HUES48 (cell line): ENCODE measurements around the gene ZSWIM7.

Experiments
- H3K27ac ChIP-seq: one replicate; pipeline ENCODE4 v1.7.0; 2013; ENCODE audit warnings: low read depth, low read length, inconsistent platforms
- H3K27me3 ChIP-seq: 2 replicates; pipeline ENCODE4 v1.6.1; 2013; ENCODE audit warnings: mild to moderate bottlenecking, low read length; ENCODE audit not compliant: control insufficient read depth, insufficient read depth
- H3K36me3 ChIP-seq: 2 replicates; pipeline ENCODE4 v1.6.1; 2013; ENCODE audit warnings: low read length; ENCODE audit not compliant: control insufficient read depth, insufficient read depth
- H3K4me1 ChIP-seq: 2 replicates; pipeline ENCODE4 v1.6.1; 2013; ENCODE audit warnings: mild to moderate bottlenecking, low read length; ENCODE audit not compliant: control insufficient read depth, insufficient read depth
- H3K4me3 ChIP-seq: 2 replicates; pipeline ENCODE4 v1.5.1; 2013; ENCODE audit warnings: mild to moderate bottlenecking, low read depth, low read length
- H3K9ac ChIP-seq: 2 replicates; pipeline ENCODE4 v1.6.1; 2013; ENCODE audit warnings: mild to moderate bottlenecking, low read depth, low read length, moderate library complexity
- H3K9me3 ChIP-seq: 2 replicates; pipeline ENCODE4 v1.6.1; 2013; ENCODE audit warnings: low read length; ENCODE audit not compliant: control insufficient read depth, insufficient read depth

The ZSWIM7 gene

DNA sequence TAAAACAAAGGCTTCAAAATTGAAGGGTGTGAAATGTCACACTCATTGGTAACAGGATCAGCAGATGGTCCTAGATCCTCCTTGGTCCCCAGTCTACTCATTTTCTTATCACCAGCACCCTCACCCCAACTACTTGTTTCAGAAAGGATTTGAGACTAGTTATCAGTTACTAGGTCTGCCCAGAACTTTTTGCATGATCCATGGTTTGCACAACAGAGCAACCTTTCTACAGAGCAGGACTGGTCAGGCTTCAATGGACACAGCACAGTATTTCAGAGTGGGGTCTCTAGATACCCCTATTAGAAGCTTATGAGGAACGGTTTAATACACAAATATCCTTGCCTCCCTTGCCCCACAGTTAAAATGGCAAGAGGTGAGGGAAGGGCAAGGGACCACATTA lies 25.7 kb upstream of the ZSWIM7 start:
- Histone ChIP-seq H3K27me3 (no peaks in the 10 kb centered on the region), H3K36me3 (peaks cover 92% of the 10 kb centered on the region), H3K4me1 (peaks cover 5% of the 10 kb centered on the region; the same call in 1 of the 2 replicates), H3K9me3 (no peaks in the 10 kb centered on the region), H3K9ac (no peak overlapping the region), H3K4me3 (no peak overlapping the region), H3K27ac (no peak overlapping the region)

DNA sequence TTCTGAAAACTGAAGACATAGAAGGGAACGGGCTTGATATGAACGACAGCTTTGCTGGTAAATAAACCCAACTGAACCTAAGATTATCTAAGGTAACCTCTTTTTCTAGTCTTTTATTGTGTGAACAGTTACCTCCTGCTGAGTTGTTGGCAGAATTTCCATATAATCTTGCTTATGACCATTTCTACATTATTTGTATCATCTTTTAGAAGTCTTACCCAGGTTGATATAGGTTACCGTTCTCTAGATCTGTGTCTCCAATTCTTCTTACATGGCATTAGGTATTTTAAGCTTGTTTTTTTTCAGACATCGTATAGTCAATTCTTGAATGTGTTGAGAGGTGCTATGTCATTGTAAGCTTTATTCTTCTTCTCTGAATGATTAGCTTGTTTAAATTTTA lies 24.4 kb upstream of the ZSWIM7 start:
- Histone ChIP-seq H3K27ac (no peak overlapping the region), H3K4me3 (no peak overlapping the region), H3K9ac (no peak overlapping the region), H3K9me3 (no peaks in the 10 kb centered on the region), H3K4me1 (peaks cover 5% of the 10 kb centered on the region; the same call in 1 of the 2 replicates), H3K36me3 (peaks cover 90% of the 10 kb centered on the region), H3K27me3 (no peaks in the 10 kb centered on the region)

DNA sequence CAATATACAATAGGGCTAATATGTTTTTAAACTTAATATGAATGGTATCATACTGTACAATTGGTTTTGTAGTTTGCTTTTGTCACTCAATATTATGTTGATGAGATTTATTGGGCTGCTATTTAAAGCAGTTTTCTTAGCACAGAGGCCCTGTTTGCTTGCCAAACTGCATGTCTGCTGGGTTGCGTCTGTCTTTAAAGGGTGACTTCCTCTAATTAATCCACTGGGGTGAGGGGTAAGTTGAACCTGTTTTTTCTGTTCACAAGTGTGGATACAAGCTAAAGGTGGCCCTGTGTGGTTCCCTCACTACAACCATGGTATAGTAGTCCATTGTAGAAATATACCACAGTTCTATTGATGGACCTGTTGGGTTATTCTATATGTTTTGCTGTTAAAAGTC lies 19.8 kb upstream of the ZSWIM7 start:
- H3K27ac ChIP-seq: no peak overlapping the region
- H3K27me3 ChIP-seq: no peaks in the 10 kb centered on the region
- no peaks in the 10 kb centered on the region for H3K4me1 ChIP-seq
- H3K9ac ChIP-seq: no peak overlapping the region
- H3K4me3 ChIP-seq: no peak overlapping the region
- no peaks in the 10 kb centered on the region for H3K9me3 ChIP-seq
- H3K36me3 ChIP-seq: peaks cover 77% of the 10 kb centered on the region

DNA sequence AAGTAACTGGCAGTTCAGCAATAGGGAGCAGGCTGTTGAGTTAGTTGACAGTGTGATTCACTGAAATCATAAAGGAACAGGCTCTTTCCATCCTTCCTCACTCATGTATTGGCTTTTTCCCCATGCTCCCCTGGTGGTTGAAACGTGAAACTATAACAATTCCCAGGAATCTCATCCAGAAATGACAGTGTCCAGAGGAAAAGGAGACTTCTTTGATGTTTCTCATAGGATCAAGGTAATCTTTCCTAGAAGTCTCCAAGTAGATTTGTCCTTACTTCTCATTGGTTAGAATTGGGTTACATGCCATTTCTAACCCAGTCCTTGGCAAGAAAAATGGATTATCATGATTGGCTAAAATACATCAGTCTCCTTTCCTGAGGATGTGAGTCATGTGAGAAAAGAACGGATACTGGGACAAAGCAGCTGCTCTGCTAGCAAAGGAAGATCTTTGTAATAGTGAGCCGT lies 14.5 kb upstream of the ZSWIM7 start:
- Histone ChIP-seq H3K27me3 (no peaks in the 10 kb centered on the region), H3K4me3 (no peak overlapping the region), H3K9ac (no peak overlapping the region), H3K4me1 (0 out of 2 replicates have a peak, but pooled peaks cover 2% of the 10 kb centered on the region), H3K36me3 (peaks cover 80% of the 10 kb centered on the region), H3K27ac (no peak overlapping the region), H3K9me3 (no peaks in the 10 kb centered on the region)

DNA sequence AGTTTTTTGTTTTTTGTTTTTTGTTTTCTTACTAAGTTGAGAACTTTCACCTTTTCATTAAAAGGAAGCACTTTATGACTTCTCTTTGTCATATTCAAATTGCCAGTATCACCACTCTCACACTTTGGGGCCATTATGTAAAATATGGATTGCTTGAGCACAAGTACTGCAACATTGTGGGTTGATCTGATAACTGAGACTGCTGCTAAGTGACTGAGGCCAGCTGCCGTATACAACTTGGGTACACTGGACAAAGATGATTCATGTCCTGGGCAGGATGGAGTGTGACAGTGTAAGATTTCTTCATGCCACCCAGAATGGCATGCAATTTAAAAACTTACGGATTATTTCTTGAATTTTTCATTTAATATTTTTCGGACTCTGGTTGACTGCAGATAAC lies 7.9 kb upstream of the ZSWIM7 start:
- H3K36me3 ChIP-seq: peaks cover 93% of the 10 kb centered on the region
- no peak overlapping the region for H3K4me3 ChIP-seq
- H3K27ac ChIP-seq: no peak overlapping the region
- H3K9me3 ChIP-seq: no peaks in the 10 kb centered on the region
- H3K9ac ChIP-seq: no peak overlapping the region
- no peaks in the 10 kb centered on the region for H3K27me3 ChIP-seq
- 0 out of 2 replicates have a peak, but pooled peaks cover 2% of the 10 kb centered on the region for H3K4me1 ChIP-seq

DNA sequence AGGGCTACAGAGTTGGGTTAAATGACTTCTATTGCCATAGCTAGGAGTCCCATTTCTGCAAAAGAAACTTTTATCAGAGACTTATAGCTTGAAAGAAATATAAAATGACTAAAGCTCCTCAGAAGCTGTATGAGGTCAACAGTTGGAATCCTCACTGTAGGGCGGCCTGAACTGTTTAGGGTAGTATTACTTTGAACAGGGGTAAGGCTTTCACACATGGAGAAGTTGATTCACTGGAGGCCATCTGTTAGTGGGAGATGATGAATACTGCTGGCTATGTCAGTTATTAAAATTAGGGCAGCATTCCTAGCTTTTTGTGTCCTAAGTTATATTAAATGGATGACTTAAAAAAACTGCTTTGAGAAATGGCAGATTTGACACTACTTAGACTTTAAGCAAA lies 6.1 kb upstream of the ZSWIM7 start:
- H3K4me1 ChIP-seq: peaks cover 7% of the 10 kb centered on the region
- H3K9me3 ChIP-seq: 0 out of 2 replicates have a peak, but pooled peaks cover 3% of the 10 kb centered on the region
- H3K36me3 ChIP-seq: peaks cover 90% of the 10 kb centered on the region
- no peak overlapping the region for H3K9ac ChIP-seq
- H3K27me3 ChIP-seq: no peaks in the 10 kb centered on the region
- no peak overlapping the region for H3K4me3 ChIP-seq
- no peak overlapping the region for H3K27ac ChIP-seq

DNA sequence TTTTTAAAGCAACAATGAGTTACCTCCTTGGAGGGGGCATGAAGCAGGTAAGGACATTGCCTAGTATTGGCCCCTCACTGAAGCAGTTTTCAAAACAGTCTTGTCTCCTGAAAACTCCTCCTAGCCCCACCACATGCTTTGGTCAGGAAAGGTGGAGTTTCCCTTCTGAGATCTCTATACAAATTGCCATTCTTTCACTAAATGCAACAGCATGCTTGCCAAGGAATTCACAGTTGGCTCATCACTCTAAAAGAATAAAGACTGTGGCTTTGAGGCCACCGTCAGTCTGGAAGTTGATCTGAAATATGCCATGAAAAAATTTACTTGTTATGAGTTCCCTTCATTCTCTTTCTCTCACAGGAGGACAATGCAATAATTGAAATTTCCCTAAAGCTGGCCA lies 4.3 kb upstream of the ZSWIM7 start:
- no peak overlapping the region for H3K9ac ChIP-seq
- no peak overlapping the region for H3K27ac ChIP-seq
- peaks cover 79% of the 10 kb centered on the region for H3K36me3 ChIP-seq
- H3K4me3 ChIP-seq: no peak overlapping the region
- H3K9me3 ChIP-seq: 0 out of 2 replicates have a peak, but pooled peaks cover 3% of the 10 kb centered on the region
- no peaks in the 10 kb centered on the region for H3K27me3 ChIP-seq
- H3K4me1 ChIP-seq: peaks cover 8% of the 10 kb centered on the region

DNA sequence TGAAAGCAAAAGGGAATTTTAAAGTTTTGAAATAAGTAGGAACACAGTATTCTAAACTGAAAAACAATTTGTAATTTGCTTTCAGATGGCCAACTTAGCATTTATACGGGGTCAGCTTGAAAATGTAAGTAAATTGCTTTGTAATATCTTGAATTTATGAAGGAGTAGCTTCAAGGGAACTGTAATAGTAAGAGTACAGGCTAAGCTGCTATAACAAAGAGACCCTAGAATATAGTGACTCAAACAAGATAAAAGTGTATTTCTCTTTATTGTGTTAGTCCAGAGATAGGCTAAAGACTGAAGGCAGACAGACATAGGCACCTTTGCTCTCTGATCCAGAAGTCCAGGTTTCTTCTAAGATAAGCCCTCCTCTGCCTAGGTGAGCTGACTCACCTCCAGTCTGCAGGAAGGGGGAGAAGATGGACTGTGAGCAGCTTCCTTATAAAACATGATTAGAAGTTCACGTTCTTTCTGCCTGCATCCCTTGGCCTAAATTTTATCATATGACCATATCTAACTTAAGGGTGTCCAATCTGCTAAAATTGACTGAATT lies 3.3 kb upstream of the ZSWIM7 start:
- 0 out of 2 replicates have a peak, but pooled peaks cover 3% of the 10 kb centered on the region for H3K9me3 ChIP-seq
- H3K9ac ChIP-seq: no peak overlapping the region
- H3K4me1 ChIP-seq: peaks cover 8% of the 10 kb centered on the region
- H3K27ac ChIP-seq: no peak overlapping the region
- H3K27me3 ChIP-seq: no peaks in the 10 kb centered on the region
- H3K4me3 ChIP-seq: no peak overlapping the region
- peaks cover 68% of the 10 kb centered on the region for H3K36me3 ChIP-seq

DNA sequence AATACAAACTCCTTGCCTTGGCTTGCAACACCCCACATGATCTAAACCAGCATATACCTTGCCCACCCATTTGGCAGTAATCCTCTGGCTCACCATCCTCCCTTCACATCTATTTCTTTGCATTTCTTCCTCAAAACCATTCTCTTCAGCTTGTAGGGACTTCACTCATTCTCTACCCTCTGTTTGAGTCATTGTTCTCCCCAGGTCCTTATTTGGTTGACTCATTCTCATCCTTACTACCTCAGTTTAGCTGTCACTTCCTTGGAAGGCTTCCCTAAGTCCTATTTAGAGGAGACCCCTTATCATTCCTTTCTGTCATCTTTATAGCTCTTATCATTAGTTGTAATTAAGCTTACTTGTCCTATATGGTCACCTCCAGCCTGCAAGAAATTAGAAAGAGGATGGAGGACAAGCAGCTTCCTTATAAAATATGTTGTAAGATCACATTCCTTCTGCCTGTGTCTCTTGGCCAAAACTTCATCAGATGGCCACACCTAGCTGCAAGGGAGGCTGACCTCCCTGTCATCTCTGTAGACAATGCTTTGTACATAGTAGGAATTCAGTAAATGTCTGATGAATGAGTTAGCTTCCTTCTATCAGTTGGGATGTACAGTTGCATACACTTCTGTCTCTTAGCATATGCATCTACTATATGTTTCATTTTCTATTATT lies 1.9 kb upstream of the ZSWIM7 start:
- Histone ChIP-seq H3K9ac (no peak overlapping the region), H3K4me3 (peak overlapping the region; percentile 94)

DNA sequence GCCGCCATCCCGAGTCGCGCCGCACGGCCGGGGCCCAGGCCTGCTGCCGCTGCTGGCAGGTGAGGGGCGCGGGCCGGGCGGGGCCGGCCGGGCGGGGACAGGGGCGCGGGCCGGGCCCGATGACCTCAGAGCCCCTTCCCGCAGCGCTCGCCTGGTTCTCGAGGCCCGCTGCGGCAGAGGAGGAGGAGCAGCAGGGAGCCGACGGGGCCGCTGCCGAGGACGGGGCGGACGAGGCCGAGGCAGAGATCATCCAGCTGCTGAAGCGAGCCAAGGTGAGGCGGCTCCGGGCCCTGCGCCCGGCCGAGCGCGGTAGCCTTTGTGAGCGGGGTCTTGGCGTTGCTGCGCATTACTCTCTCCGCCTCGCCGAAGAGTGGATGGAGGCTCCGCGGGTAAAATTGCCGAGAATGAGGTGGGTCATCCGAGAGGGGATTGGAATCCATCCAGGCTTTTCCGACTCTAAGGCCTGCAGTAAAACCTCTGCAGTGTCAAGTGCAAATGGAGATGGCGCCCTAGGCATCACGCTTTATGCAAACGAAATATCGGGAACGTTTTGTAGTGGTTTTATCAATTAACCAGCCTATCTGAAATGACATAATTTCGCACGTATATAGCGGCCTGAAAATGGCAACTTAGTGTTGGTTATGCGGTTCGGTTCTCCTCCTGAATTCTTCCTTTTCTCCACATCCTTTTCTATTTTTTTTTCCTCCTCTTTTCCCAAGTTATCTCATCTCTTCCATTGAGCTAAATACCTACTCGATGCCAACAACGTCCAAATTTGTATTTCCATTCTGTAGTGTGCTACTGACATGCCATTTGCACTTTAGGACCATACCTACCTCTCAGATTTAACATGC lies 697 bp upstream of the ZSWIM7 start:
- H3K27me3 ChIP-seq: no peaks in the 10 kb centered on the region
- peaks cover 8% of the 10 kb centered on the region for H3K4me1 ChIP-seq
- peak overlapping the region; percentile 94 for H3K9ac ChIP-seq
- H3K27ac ChIP-seq: peak overlapping the region; percentile 97
- peak overlapping the region; percentile 94 for H3K4me3 ChIP-seq
- peaks cover 47% of the 10 kb centered on the region for H3K36me3 ChIP-seq
- 0 out of 2 replicates have a peak, but pooled peaks cover 3% of the 10 kb centered on the region for H3K9me3 ChIP-seq

More for the DNA sequence above, 1.9 kb upstream of the ZSWIM7 start:
- H3K36me3 ChIP-seq: peaks cover 58% of the 10 kb centered on the region
- no peaks in the 10 kb centered on the region for H3K27me3 ChIP-seq
- peaks cover 8% of the 10 kb centered on the region for H3K4me1 ChIP-seq
- no peak overlapping the region for H3K27ac ChIP-seq
- H3K9me3 ChIP-seq: 0 out of 2 replicates have a peak, but pooled peaks cover 3% of the 10 kb centered on the region
